Panc1 (cell line): Measurements from ENCODE around the gene HEATR5A. TPM values are rescaled to one million over a fixed set of nuclear protein-coding genes. Genes with fewer than 3 reads are reported as not detected.

Experiments
- ATAC-seq: fragments of 200-7000 bp; cut with Tn5 transposase; 2 replicates; pipeline ENCODE4 v1.9.1; 2020; ENCODE audit warnings: mild to moderate bottlenecking, moderate library complexity
- BruUV-seq: library from RNA; stranded (reverse); fragments of 400-500 nt; replicated peaks from 2 replicates; lab custom pipeline; 2021; lab: Mats Ljungman, UMichigan
- CTCF ChIA-PET: fragments of 300-600 bp; sonication (Branson Sonifier 250); formaldehyde crosslinking; loops from one replicate; lab custom pipeline; 2022; ENCODE audit warnings: antibody characterized with exemption; lab: Charles Lee
- POLR2A ChIA-PET: fragments of 300-600 bp; sonication (Branson Sonifier 250); formaldehyde crosslinking; loops from one replicate; lab custom pipeline; 2022; ENCODE audit warnings: antibody characterized with exemption; lab: Charles Lee
- DNase-seq: peaks from one replicate; pipeline ENCODE4 v3.0.0-alpha.2; 2010; ENCODE audit warnings: low read depth, low spot score
- H3K27ac ChIP-seq: 2 replicates; pipeline ENCODE4 v1.5.1; 2011; ENCODE audit warnings: mild to moderate bottlenecking, low read length, inconsistent platforms
- H3K27me3 ChIP-seq: fragments of 200-500 bp; sonication (Bioruptor generic); 2 replicates; pipeline ENCODE4 v1.6.0; 2014; ENCODE audit warnings: low read length, inconsistent platforms; ENCODE audit not compliant: control insufficient read depth, insufficient read depth
- H3K36me3 ChIP-seq: fragments of 200-500 bp; sonication (Bioruptor generic); 2 replicates; pipeline ENCODE4 v1.5.1; 2014; ENCODE audit warnings: inconsistent platforms, mild to moderate bottlenecking, low read length, moderate library complexity; ENCODE audit not compliant: control insufficient read depth, insufficient read depth
- H3K4me1 ChIP-seq: 2 replicates; pipeline ENCODE4 v1.5.1; 2011; ENCODE audit warnings: inconsistent platforms, mild to moderate bottlenecking, low read length, moderate library complexity; ENCODE audit not compliant: control insufficient read depth, insufficient read depth
- H3K4me3 ChIP-seq, 2 experiments: 2 replicates each; pipeline ENCODE4 v1.5.1; 2011 to 2012; ENCODE audit warnings: low read depth in 2 of 2, low read length in 2 of 2, mild to moderate bottlenecking in 2 of 2, inconsistent platforms in 1 of 2, moderate library complexity in 1 of 2
- H3K9me3 ChIP-seq: fragments of 200-500 bp; sonication (Bioruptor generic); 2 replicates; pipeline ENCODE4 v1.5.1; 2014; ENCODE audit warnings: low read depth, mild to moderate bottlenecking, inconsistent platforms, low read length, moderate library complexity; ENCODE audit not compliant: control insufficient read depth, insufficient read depth
- POLR2AphosphoS5 ChIP-seq: IDR thresholded peaks from 2 replicates; pipeline ENCODE4 v1.6.1; 2012; ENCODE audit warnings: mild to moderate bottlenecking, low read depth, low read length, moderate library complexity
- SIN3A ChIP-seq: IDR thresholded peaks from 2 replicates; pipeline ENCODE4 v1.6.1; 2012; ENCODE audit warnings: low read depth, mild to moderate bottlenecking, low read length, moderate library complexity, borderline replicate concordance; ENCODE audit not compliant: insufficient read depth
- TCF7L2 ChIP-seq: IDR thresholded peaks from 2 replicates; pipeline ENCODE4 v1.6.1; 2011; ENCODE audit warnings: mild to moderate bottlenecking, low read depth, low read length, inconsistent platforms
- in situ Hi-C: cut with HindIII; loops from 2 replicates; pipeline ENCODE4 v1.10.0; 2016; ENCODE audit warnings: low sequenced_read_pairs, low pct_unique_long_range_greater_than_20kb
- intact Hi-C: fragments of 100-400 bp; cut with micrococcal nuclease; formaldehyde crosslinking; loops from one replicate; pipeline ENCODE4 v1.10.0; 2022; ENCODE audit not compliant: unreplicated experiment
- total RNA-seq: library from RNA; stranded (reverse); gene quantifications from one replicate; pipeline ENCODE4 v1.2.1, GENCODE V29; 2021; ENCODE audit not compliant: unreplicated experiment
- TF ChIP-seq, protein P1 (sequence below), 2 experiments: IDR thresholded peaks; 2 replicates each; pipeline ENCODE4 v1.6.1; 2011 to 2012; ENCODE audit warnings: low read depth in 2 of 2, control low read depth in 1 of 2, low read length in 1 of 2, mild to moderate bottlenecking in 1 of 2, moderate library complexity in 1 of 2; ENCODE audit not compliant: insufficient read depth in 1 of 2
- TF ChIP-seq, protein P2 (sequence below): fragments of 450-650 bp; IDR thresholded peaks from 2 replicates; pipeline ENCODE4 v1.5.1; 2017; ENCODE audit warnings: mild to moderate bottlenecking

HEATR5A gene
- total RNA-seq, 1 experiment from 2014 or later: 22.0 TPM

DNA sequence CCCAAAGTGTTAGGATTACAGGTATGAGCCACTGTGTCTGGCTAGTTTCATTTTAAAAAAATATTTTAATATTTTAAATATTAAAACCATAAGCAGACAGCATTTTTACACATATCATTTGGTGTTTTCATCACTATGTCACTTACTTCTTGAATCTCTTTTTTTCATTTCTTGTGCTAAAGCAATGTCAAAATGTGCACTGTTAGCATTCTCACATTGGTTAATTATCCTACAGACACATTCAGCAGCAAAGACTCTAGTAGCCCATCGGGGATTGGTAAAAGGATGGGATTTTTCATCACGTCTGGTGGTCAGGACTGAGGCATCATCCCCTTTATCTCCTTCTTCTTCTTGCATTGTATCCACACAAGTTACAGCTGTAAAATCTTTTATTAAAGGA, 96.9 kb downstream of the HEATR5A start:
- in situ Hi-C loops: no loop called here
- ChIA-PET POLR2A (no interaction called here), CTCF (no interaction called here)
- intact Hi-C loops: no loop called here
- no peak for DNase-seq
- no peaks in the 10 kb centered on the region for H3K4me1 ChIP-seq
- H3K9me3 ChIP-seq: no peaks in the 10 kb centered on the region
- no peak for ATAC-seq
- H3K36me3 ChIP-seq: no peaks in the 10 kb centered on the region
- no peak overlapping the region for H3K27ac ChIP-seq
- TF ChIP-seq POLR2AphosphoS5 (no peak), TCF7L2 (no peak), SIN3A (no peak)
- TF ChIP-seq, protein P1, sequence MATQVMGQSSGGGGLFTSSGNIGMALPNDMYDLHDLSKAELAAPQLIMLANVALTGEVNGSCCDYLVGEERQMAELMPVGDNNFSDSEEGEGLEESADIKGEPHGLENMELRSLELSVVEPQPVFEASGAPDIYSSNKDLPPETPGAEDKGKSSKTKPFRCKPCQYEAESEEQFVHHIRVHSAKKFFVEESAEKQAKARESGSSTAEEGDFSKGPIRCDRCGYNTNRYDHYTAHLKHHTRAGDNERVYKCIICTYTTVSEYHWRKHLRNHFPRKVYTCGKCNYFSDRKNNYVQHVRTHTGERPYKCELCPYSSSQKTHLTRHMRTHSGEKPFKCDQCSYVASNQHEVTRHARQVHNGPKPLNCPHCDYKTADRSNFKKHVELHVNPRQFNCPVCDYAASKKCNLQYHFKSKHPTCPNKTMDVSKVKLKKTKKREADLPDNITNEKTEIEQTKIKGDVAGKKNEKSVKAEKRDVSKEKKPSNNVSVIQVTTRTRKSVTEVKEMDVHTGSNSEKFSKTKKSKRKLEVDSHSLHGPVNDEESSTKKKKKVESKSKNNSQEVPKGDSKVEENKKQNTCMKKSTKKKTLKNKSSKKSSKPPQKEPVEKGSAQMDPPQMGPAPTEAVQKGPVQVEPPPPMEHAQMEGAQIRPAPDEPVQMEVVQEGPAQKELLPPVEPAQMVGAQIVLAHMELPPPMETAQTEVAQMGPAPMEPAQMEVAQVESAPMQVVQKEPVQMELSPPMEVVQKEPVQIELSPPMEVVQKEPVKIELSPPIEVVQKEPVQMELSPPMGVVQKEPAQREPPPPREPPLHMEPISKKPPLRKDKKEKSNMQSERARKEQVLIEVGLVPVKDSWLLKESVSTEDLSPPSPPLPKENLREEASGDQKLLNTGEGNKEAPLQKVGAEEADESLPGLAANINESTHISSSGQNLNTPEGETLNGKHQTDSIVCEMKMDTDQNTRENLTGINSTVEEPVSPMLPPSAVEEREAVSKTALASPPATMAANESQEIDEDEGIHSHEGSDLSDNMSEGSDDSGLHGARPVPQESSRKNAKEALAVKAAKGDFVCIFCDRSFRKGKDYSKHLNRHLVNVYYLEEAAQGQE (IDR thresholded peaks at IDR 0.05; ENCODE audit: insufficient read depth in 1 of 2, low read depth in 2 of 2, low read length in 1 of 2): no peak
- TF ChIP-seq, protein P2, sequence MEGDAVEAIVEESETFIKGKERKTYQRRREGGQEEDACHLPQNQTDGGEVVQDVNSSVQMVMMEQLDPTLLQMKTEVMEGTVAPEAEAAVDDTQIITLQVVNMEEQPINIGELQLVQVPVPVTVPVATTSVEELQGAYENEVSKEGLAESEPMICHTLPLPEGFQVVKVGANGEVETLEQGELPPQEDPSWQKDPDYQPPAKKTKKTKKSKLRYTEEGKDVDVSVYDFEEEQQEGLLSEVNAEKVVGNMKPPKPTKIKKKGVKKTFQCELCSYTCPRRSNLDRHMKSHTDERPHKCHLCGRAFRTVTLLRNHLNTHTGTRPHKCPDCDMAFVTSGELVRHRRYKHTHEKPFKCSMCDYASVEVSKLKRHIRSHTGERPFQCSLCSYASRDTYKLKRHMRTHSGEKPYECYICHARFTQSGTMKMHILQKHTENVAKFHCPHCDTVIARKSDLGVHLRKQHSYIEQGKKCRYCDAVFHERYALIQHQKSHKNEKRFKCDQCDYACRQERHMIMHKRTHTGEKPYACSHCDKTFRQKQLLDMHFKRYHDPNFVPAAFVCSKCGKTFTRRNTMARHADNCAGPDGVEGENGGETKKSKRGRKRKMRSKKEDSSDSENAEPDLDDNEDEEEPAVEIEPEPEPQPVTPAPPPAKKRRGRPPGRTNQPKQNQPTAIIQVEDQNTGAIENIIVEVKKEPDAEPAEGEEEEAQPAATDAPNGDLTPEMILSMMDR: no peak
- BruUV-seq: no TSS peak
- no peaks in the 10 kb centered on the region for H3K27me3 ChIP-seq
- no peak overlapping the region for H3K4me3 ChIP-seq

DNA sequence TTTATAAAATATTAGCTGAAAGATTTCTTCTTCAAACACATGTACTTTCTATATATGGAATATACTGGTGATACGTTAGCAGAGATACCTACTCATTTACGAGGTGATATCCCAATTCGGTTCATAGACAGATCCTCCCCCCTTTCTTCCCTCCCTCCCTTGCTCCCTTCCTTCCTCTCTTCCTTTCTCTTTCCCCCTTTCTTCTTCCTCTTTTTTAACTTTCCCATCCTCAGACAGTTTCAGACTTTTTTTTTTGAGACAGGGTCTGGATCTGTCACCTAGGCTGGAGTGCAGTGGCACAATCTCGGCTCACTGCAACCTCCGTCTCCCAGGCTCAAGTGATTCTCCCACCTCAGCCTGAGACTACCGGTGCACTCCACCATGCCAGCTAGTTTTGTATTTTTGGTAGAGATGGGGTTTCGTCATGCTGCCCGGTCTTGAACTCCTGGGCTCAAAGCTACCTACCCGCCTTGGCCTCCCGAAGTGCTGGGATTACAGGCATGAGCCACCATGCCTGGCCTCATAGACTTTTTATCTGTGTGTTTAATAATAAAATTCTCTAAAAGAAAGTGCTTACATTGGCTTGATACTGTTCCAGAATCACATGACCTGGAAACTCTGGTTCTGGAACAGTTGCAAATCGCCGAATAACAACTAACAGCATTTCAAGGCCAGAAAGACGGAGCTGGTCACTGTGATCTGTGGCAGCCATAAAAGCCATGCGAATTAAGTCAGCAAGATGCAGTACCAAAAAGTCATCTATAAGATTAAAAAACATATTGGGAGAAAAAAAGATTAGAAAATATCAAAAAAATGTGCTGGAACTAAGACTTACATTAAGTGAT, 99.2 kb downstream of the HEATR5A start:
- BruUV-seq: no TSS peak
- CTCF ChIA-PET: no interaction called here
- DNase-seq (no peak), ATAC-seq (no peak)
- TF ChIP-seq, protein P2: no peak
- TF ChIP-seq POLR2AphosphoS5: no peak
- TF ChIP-seq, protein P1 (IDR thresholded peaks at IDR 0.05; ENCODE audit: insufficient read depth in 1 of 2, low read depth in 2 of 2, low read length in 1 of 2): no peak
- TF ChIP-seq SIN3A: no peak
- no peak for TF ChIP-seq TCF7L2
- H3K4me1 ChIP-seq: no peaks in the 10 kb centered on the region
- H3K27me3 ChIP-seq: no peaks in the 10 kb centered on the region
- POLR2A ChIA-PET: no interaction called here
- H3K36me3 ChIP-seq: no peaks in the 10 kb centered on the region
- in situ Hi-C loops (no loop called here), intact Hi-C loops (no loop called here)
- H3K4me3 ChIP-seq: no peak overlapping the region
- no peaks in the 10 kb centered on the region for H3K9me3 ChIP-seq
- no peak overlapping the region for H3K27ac ChIP-seq
